ACHN (cell line): ENCODE results near the gene MALT1.
"Not testable (repeated sequence)": the region's sequence is repeated elsewhere in the genome, so short reads cannot be mapped to it uniquely, and the experiment has no call there.

Experiments
- DNase-seq: peaks from one replicate; pipeline ENCODE4 v3.0.0-alpha.2; 2015
- in situ Hi-C: cut with HindIII; loops from 2 replicates; pipeline ENCODE4 v1.10.0; 2017; ENCODE audit warnings: low sequenced_read_pairs, low pct_ligation_motif_present, low pct_unique_long_range_greater_than_20kb

Gene MALT1

GRCh38 chr18:58649966-58650816 is 21.1 kb upstream of the MALT1 start:
- in situ Hi-C loops = no loop called here
- no peak for DNase-seq

GRCh38 chr18:58650830-58651229 is 20.4 kb upstream of the MALT1 start:
- in situ Hi-C loops, DNase-seq: not testable (repeated sequence)

- DNase-seq, in situ Hi-C loops: not testable (repeated sequence)
Measured at GRCh38 chr18:58653144-58653722, 18.0 kb upstream of the MALT1 start.

GRCh38 chr18:58653814-58654509 is 17.3 kb upstream of the MALT1 start:
- DNase-seq = no peak
- in situ Hi-C loops = no loop called here

- in situ Hi-C loops = no loop called here
- no peak for DNase-seq
Measured at GRCh38 chr18:58654896-58655614, 16.2 kb upstream of the MALT1 start.

GRCh38 chr18:58657081-58657480 is 14.2 kb upstream of the MALT1 start:
- no peak for DNase-seq
- in situ Hi-C loops = no loop called here

- in situ Hi-C loops = no loop called here
- DNase-seq = no peak
Measured at GRCh38 chr18:58657494-58657893, 13.8 kb upstream of the MALT1 start.

GRCh38 chr18:58659691-58660090 is 11.6 kb upstream of the MALT1 start:
- in situ Hi-C loops = no loop called here

GRCh38 chr18:58660915-58661314 is 10.3 kb upstream of the MALT1 start:
- DNase-seq = no peak
- in situ Hi-C loops = no loop called here

More at GRCh38 chr18:58659691-58660090, 11.6 kb upstream of the MALT1 start:
- no peak for DNase-seq

- no peak for DNase-seq
- in situ Hi-C loops = no loop called here
Measured at GRCh38 chr18:58661423-58661822, 9.8 kb upstream of the MALT1 start.

GRCh38 chr18:58662118-58662517 is 9.1 kb upstream of the MALT1 start:
- no peak for DNase-seq
- in situ Hi-C loops = no loop called here

- in situ Hi-C loops = no loop called here
Measured at GRCh38 chr18:58666176-58666575, 5.1 kb upstream of the MALT1 start.

GRCh38 chr18:58668211-58668610 is 3.1 kb upstream of the MALT1 start:
- in situ Hi-C loops = no loop called here
- no peak for DNase-seq

More at GRCh38 chr18:58666176-58666575, 5.1 kb upstream of the MALT1 start:
- no peak for DNase-seq

GRCh38 chr18:58668897-58669296 is 2.4 kb upstream of the MALT1 start:
- in situ Hi-C loops = no loop called here
- no peak for DNase-seq

- in situ Hi-C loops = no loop called here
- peak; percentile 80 for DNase-seq
Measured at GRCh38 chr18:58669731-58670378, 1.4 kb upstream of the MALT1 start.

GRCh38 chr18:58670404-58671110 is 708 bp upstream of the MALT1 start:
- in situ Hi-C loops = no loop called here
- DNase-seq = peak; percentile 45

- peak; percentile 21 for DNase-seq
- in situ Hi-C loops = no loop called here
Measured at GRCh38 chr18:58671632-58672564, 633 bp downstream of the MALT1 start.
